H1 (cell line): ENCODE measurements around the gene OS9. TPM values are rescaled to one million over a fixed set of nuclear protein-coding genes. Genes with fewer than 3 reads are reported as not detected.

Experiments used
- CTCF ChIP-seq, 3 experiments: IDR thresholded peaks; 1 replicate in 2 of 3; 2 replicates in 1 of 3; pipeline versions ENCODE4 v1.5.1 to v1.6.1; 2011; ENCODE audit warnings: low read length in 3 of 3, mild to moderate bottlenecking in 3 of 3, inconsistent platforms in 2 of 3, low read depth in 1 of 3, moderate library complexity in 1 of 3; ENCODE audit not compliant: insufficient read depth in 1 of 3; ENCODE audit errors: control extremely low read depth in 1 of 3
- NRF1 ChIP-seq: IDR thresholded peaks from 2 replicates; pipeline ENCODE4 v1.6.1; 2011; ENCODE audit warnings: mild to moderate bottlenecking, low read depth, low read length, improper control_type of control experiment
- POLR2A ChIP-seq, 2 experiments: IDR thresholded peaks; 1 replicate in 1 of 2; 2 replicates in 1 of 2; pipeline ENCODE4 v1.6.1; 2011; ENCODE audit warnings: low read depth in 2 of 2, low read length in 2 of 2, mild to moderate bottlenecking in 2 of 2; ENCODE audit errors: control extremely low read depth in 1 of 2
- RBBP5 ChIP-seq: IDR thresholded peaks from 2 replicates; pipeline ENCODE4 v1.7.1; 2012; ENCODE audit warnings: low read depth, mild to moderate bottlenecking, inconsistent platforms, low read length, moderate library complexity, borderline replicate concordance
- SIN3A ChIP-seq, 2 experiments: IDR thresholded peaks in 1 of 2; conservative IDR thresholded peaks in 1 of 2; 2 replicates each; pipeline ENCODE4 v1.6.1; 2011 to 2012; ENCODE audit warnings: low read length in 2 of 2, improper control_type of control experiment in 1 of 2, low read depth in 1 of 2, mild to moderate bottlenecking in 1 of 2
- TAF1 ChIP-seq: IDR thresholded peaks from 2 replicates; pipeline ENCODE4 v1.6.1; 2011; ENCODE audit warnings: mild to moderate bottlenecking, low read depth, low read length
- polyA plus RNA-seq, 7 experiments: library from polyadenylated mRNA; depleted of rRNA in 3 of 7; stranded (reverse) in 5 of 7; unstranded in 2 of 7; fragments of >200 nt in 5 of 7; fragments of 200-250 nt in 2 of 7; gene quantifications; 1 replicate in 5 of 7; 2 replicates in 1 of 7; 4 replicates in 1 of 7; pipeline versions ENCODE4 v1.2.1 to v1.2.3, GENCODE V29; 2011 to 2013; ENCODE audit warnings: missing spikeins in 2 of 7, mixed read lengths in 2 of 7
- total RNA-seq: library from RNA; stranded (reverse); fragmentation: NEBNext Ultra II Directional; extraction: Animal tissue kit (Norgen Biotek cat#: 25700); gene quantifications from 2 replicates; pipeline ENCODE4 v1.2.1, GENCODE V29; 2021
- TF ChIP-seq, protein P1 (sequence below): IDR thresholded peaks from 2 replicates; pipeline ENCODE4 v1.6.1; 2012; ENCODE audit warnings: inconsistent platforms

The OS9 gene
- total and polyA plus RNA-seq, 2 of the 8 experiments (the other 6 are each of a cell fraction or from before 2014, with no cell fraction given): 71.0 to 108 TPM

- no peak for TF ChIP-seq CTCF (IDR thresholded peaks at IDR 0.05; ENCODE audit: control extremely low read depth in 1 of 3, insufficient read depth in 1 of 3, low read depth in 1 of 3, low read length in 3 of 3)
- TF ChIP-seq, protein P1, sequence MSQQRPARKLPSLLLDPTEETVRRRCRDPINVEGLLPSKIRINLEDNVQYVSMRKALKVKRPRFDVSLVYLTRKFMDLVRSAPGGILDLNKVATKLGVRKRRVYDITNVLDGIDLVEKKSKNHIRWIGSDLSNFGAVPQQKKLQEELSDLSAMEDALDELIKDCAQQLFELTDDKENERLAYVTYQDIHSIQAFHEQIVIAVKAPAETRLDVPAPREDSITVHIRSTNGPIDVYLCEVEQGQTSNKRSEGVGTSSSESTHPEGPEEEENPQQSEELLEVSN: no peak
- no peak for TF ChIP-seq NRF1
- no peak for TF ChIP-seq SIN3A (conservative IDR thresholded peaks at IDR 0.05 in 1 of 2, IDR thresholded peaks at IDR 0.05 in 1 of 2; ENCODE audit: low read depth in 1 of 2, low read length in 2 of 2)
- no peak for TF ChIP-seq TAF1
- no peak for TF ChIP-seq RBBP5
- no peak for TF ChIP-seq POLR2A (IDR thresholded peaks at IDR 0.05; ENCODE audit: control extremely low read depth in 1 of 2, low read depth in 2 of 2, low read length in 2 of 2)
Measured at GRCh38 chr12:57687862-57688261, 6.1 kb upstream of the OS9 start (continued).
